ENCODE results near the gene MAD1L1. TPM values are rescaled to one million over a fixed set of nuclear protein-coding genes. Genes with fewer than 3 reads are reported as not detected.

MAD1L1 gene
- total RNA-seq, 6 experiments from 2014 or later, result 15.1 to 37.4 (median 20.5) TPM

- Histone ChIP-seq H3K36me3 (no peaks in the 10 kb centered on the region), H3K9me3 (no peaks in the 10 kb centered on the region), H3K27ac (no peak overlapping the region), H3K4me1 (no peaks in the 10 kb centered on the region), H3K4me3 (no peak overlapping the region), H3K27me3 (no peaks in the 10 kb centered on the region)
- ATAC-seq, result no peak
- peak in 2 of 3 donors; percentile 11 to 41 for DNase-seq
- WGBS (ENCODE audit: insufficient coverage, low coverage, low lambda C conversion rate, missing lambda C conversion rate), result 82% methylated on average over 3 of the region's 23 CpGs
- intact Hi-C loops (cut with DNase I), result no loop called here
- no peak for TF ChIP-seq POLR2A (IDR thresholded peaks at IDR 0.05)
- no peak for TF ChIP-seq CTCF (IDR thresholded peaks at IDR 0.05)
Observed at GRCh38 chr7:1946025-1946772, 286.5 kb downstream of the MAD1L1 start.

- intact Hi-C loops (cut with DNase I), result no loop called here
- no peak overlapping the region for H3K27ac ChIP-seq
- no peaks in the 10 kb centered on the region for H3K36me3 ChIP-seq
- no peaks in the 10 kb centered on the region for H3K4me1 ChIP-seq
- ATAC-seq (no peak), DNase-seq (peak in 2 of 3 donors; percentile 6 to 40)
- TF ChIP-seq POLR2A (IDR thresholded peaks at IDR 0.05) (no peak), CTCF (IDR thresholded peaks at IDR 0.05) (no peak)
- no peaks in the 10 kb centered on the region for H3K9me3 ChIP-seq
- H3K27me3 ChIP-seq, result no peaks in the 10 kb centered on the region
- WGBS (ENCODE audit: insufficient coverage, low coverage, low lambda C conversion rate, missing lambda C conversion rate), result no CpG with 5 or more reads among the region's 14 CpGs
- no peak overlapping the region for H3K4me3 ChIP-seq
Observed at GRCh38 chr7:1945558-1945957, 287.2 kb downstream of the MAD1L1 start.

GRCh38 chr7:1944619-1945210, 288.0 kb downstream of the MAD1L1 start:
- Histone ChIP-seq H3K4me1 (no peaks in the 10 kb centered on the region), H3K36me3 (no peaks in the 10 kb centered on the region), H3K4me3 (no peak overlapping the region), H3K9me3 (no peaks in the 10 kb centered on the region), H3K27ac (no peak overlapping the region), H3K27me3 (no peaks in the 10 kb centered on the region)
- DNase-seq, result peak in 2 of 3 donors; percentile 17 to 47
- ATAC-seq, result no peak
- intact Hi-C loops (cut with DNase I), result no loop called here
- WGBS (ENCODE audit: insufficient coverage, low coverage, low lambda C conversion rate, missing lambda C conversion rate), result no CpG with 5 or more reads among the region's 21 CpGs
- TF ChIP-seq POLR2A (IDR thresholded peaks at IDR 0.05) (no peak), CTCF (IDR thresholded peaks at IDR 0.05) (no peak)

- ATAC-seq (no peak), DNase-seq (peak in 2 of 3 donors; percentile 3 to 16)
- intact Hi-C loops (cut with DNase I), result no loop called here
- Histone ChIP-seq H3K27ac (no peak overlapping the region), H3K4me1 (no peaks in the 10 kb centered on the region), H3K27me3 (no peaks in the 10 kb centered on the region), H3K4me3 (no peak overlapping the region), H3K36me3 (no peaks in the 10 kb centered on the region), H3K9me3 (no peaks in the 10 kb centered on the region)
- WGBS (ENCODE audit: insufficient coverage, low coverage, low lambda C conversion rate, missing lambda C conversion rate), result 79% methylated on average over 19 of the region's 25 CpGs
- TF ChIP-seq POLR2A (IDR thresholded peaks at IDR 0.05) (no peak), CTCF (IDR thresholded peaks at IDR 0.05) (no peak)
Observed at GRCh38 chr7:1943933-1944618, 288.7 kb downstream of the MAD1L1 start.
